ENCODE data around the gene LINGO3. TPM values are rescaled to one million over a fixed set of nuclear protein-coding genes. Genes with fewer than 3 reads are reported as not detected.

Gene LINGO3
- total and polyA plus RNA-seq, 2 of the 8 experiments (the other 6 are each of a cell fraction or from before 2014, with no cell fraction given) = 0.59 TPM; not detected in 1

- TF ChIP-seq BCL11A (IDR thresholded peaks at IDR 0.05; ENCODE audit: low read depth in 2 of 2, low read length in 2 of 2) (no peak), BRCA1 (IDR thresholded peaks at IDR 0.05; ENCODE audit: low read depth, low read length) (no peak), EGR1 (IDR thresholded peaks at IDR 0.05; ENCODE audit: borderline replicate concordance, low read depth, low read length) (no peak), CBX8 (IDR thresholded peaks at IDR 0.05; ENCODE audit: borderline replicate concordance, low read depth, low read length) (no peak), SP2 (IDR thresholded peaks at IDR 0.05; ENCODE audit: low read length) (no peak), CTBP2 (IDR thresholded peaks at IDR 0.05; ENCODE audit: borderline replicate concordance, insufficient read depth, insufficient read length, low read length) (no peak), ASH2L (IDR thresholded peaks at IDR 0.05; ENCODE audit: low read length) (no peak), TAF7 (optimal IDR thresholded peaks at IDR 0.05; ENCODE audit: borderline replicate concordance, low read depth, low read length) (no peak), RNF2 (IDR thresholded peaks at IDR 0.05; ENCODE audit: borderline replicate concordance, low read depth, low read length, missing control alignments, poor library complexity, severe bottlenecking) (no peak), GABPA (IDR thresholded peaks at IDR 0.05; ENCODE audit: borderline replicate concordance, insufficient read depth, low read length) (no peak), TCF12 (IDR thresholded peaks at IDR 0.05; ENCODE audit: low read depth, low read length) (no peak)
- TF ChIP-seq, protein P1, sequence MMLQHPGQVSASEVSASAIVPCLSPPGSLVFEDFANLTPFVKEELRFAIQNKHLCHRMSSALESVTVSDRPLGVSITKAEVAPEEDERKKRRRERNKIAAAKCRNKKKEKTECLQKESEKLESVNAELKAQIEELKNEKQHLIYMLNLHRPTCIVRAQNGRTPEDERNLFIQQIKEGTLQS (IDR thresholded peaks at IDR 0.05; ENCODE audit: insufficient read depth, low read depth, low read length) = no peak
Measured at GRCh38 chr19:2271234-2272103, 36.5 kb downstream of the LINGO3 start (continued).
